ENCODE measurements around the gene GRIK3. TPM values are rescaled to one million over a fixed set of nuclear protein-coding genes. Genes with fewer than 3 reads are reported as not detected.

Gene GRIK3
- total RNA-seq, 1 experiment from 2014 or later: not detected

GRCh38 chr1:36789535-36789934, 244.8 kb downstream of the GRIK3 start:
- Histone ChIP-seq H4K20me1 (ENCODE audit: low read length) (no peaks in the 10 kb centered on the region), H3K79me2 (ENCODE audit: low read length) (no peaks in the 10 kb centered on the region), H3K9me3 (ENCODE audit: low read length) (no peaks in the 10 kb centered on the region), H2AFZ (ENCODE audit: low read length) (no peak overlapping the region), H3K4me3 (ENCODE audit: low read length) (no peak overlapping the region), H3K9ac (ENCODE audit: low read length) (no peak overlapping the region), H3K27ac (ENCODE audit: low read length) (no peak overlapping the region), H3K27me3 (ENCODE audit: low read length) (peaks cover 36% of the 10 kb centered on the region), H3K4me1 (ENCODE audit: insufficient read depth, low read length) (no peaks in the 10 kb centered on the region), H3K36me3 (ENCODE audit: low read depth, low read length) (no peaks in the 10 kb centered on the region), H3K4me2 (ENCODE audit: low read length) (no peak overlapping the region), H3F3A (ENCODE audit: low read length, unreplicated experiment) (no peaks in the 10 kb centered on the region), H3K9me2 (replicated peaks; ENCODE audit: low read length) (no peaks in the 10 kb centered on the region)
- ATAC-seq (no peak), DNase-seq (no peak)
- TF ChIP-seq, protein P1, sequence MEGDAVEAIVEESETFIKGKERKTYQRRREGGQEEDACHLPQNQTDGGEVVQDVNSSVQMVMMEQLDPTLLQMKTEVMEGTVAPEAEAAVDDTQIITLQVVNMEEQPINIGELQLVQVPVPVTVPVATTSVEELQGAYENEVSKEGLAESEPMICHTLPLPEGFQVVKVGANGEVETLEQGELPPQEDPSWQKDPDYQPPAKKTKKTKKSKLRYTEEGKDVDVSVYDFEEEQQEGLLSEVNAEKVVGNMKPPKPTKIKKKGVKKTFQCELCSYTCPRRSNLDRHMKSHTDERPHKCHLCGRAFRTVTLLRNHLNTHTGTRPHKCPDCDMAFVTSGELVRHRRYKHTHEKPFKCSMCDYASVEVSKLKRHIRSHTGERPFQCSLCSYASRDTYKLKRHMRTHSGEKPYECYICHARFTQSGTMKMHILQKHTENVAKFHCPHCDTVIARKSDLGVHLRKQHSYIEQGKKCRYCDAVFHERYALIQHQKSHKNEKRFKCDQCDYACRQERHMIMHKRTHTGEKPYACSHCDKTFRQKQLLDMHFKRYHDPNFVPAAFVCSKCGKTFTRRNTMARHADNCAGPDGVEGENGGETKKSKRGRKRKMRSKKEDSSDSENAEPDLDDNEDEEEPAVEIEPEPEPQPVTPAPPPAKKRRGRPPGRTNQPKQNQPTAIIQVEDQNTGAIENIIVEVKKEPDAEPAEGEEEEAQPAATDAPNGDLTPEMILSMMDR (conservative IDR thresholded peaks at IDR 0.05; ENCODE audit: low read depth, low read length): no peak
- no peak for TF ChIP-seq EZH2 (IDR thresholded peaks at IDR 0.05; ENCODE audit: low read length, unreplicated experiment)
- TF ChIP-seq EZH2phosphoT487 (IDR thresholded peaks at IDR 0.05; ENCODE audit: borderline replicate concordance, low read length): no peak
- intact Hi-C loops (cut with micrococcal nuclease): no loop called here
- no TSS peak for BruUV-seq (replicated peaks)
- POLR2A ChIA-PET (ENCODE audit: unreplicated experiment): no interaction called here
- CTCF ChIA-PET: no interaction called here

DNA sequence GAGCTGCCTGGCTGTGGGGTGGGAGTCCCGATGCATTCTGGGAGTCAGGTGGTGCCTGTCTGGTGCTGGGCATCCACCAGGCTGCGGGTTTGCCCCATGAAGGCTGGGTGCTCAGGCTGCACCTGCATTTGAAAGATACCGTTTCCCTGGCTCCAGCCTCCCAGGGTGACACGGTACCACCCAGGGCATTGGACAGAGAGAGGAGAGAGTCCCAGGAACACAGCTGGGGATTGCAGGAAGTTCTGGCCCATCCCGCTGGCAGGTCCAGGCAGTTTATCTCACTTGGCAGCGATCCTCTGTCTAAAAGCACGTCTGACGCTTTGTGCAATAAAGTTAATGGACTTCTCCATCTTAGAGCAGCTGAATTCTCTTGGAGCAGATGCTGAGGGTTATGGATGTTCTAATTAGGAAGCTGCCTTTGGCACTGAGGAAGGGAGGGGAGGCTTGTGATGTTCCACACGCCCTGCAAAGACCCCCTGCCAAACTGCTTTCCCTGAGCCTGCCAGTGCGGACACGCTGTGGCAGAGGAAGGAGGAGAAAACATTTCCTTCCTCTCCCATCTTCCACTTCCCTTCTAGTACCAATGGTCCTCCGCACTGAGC, 246.9 kb downstream of the GRIK3 start:
- CTCF ChIA-PET: no interaction called here

GRCh38 chr1:36786425-36786824, 247.9 kb downstream of the GRIK3 start:
- Histone ChIP-seq H3K4me1 (ENCODE audit: insufficient read depth, low read length) (no peaks in the 10 kb centered on the region), H3K27ac (ENCODE audit: low read length) (no peak overlapping the region), H3K9ac (ENCODE audit: low read length) (no peak overlapping the region), H3K9me3 (ENCODE audit: low read length) (no peaks in the 10 kb centered on the region), H3K27me3 (ENCODE audit: low read length) (peaks cover 56% of the 10 kb centered on the region), H4K20me1 (ENCODE audit: low read length) (no peaks in the 10 kb centered on the region), H3K36me3 (ENCODE audit: low read depth, low read length) (no peaks in the 10 kb centered on the region), H3K9me2 (replicated peaks; ENCODE audit: low read length) (no peaks in the 10 kb centered on the region), H3K79me2 (ENCODE audit: low read length) (no peaks in the 10 kb centered on the region), H3K4me3 (ENCODE audit: low read length) (no peak overlapping the region), H3K4me2 (ENCODE audit: low read length) (no peak overlapping the region), H2AFZ (ENCODE audit: low read length) (no peak overlapping the region), H3F3A (ENCODE audit: low read length, unreplicated experiment) (no peaks in the 10 kb centered on the region)
- ATAC-seq (no peak), DNase-seq (no peak)
- TF ChIP-seq, protein P1 (conservative IDR thresholded peaks at IDR 0.05; ENCODE audit: low read depth, low read length): no peak
- TF ChIP-seq EZH2 (IDR thresholded peaks at IDR 0.05; ENCODE audit: low read length, unreplicated experiment) (no peak), EZH2phosphoT487 (IDR thresholded peaks at IDR 0.05; ENCODE audit: borderline replicate concordance, low read length) (no peak)
- BruUV-seq (replicated peaks): no TSS peak
- ChIA-PET CTCF (no interaction called here), POLR2A (ENCODE audit: unreplicated experiment) (no interaction called here)
- intact Hi-C loops (cut with micrococcal nuclease): no loop called here

More for the DNA sequence above, 246.9 kb downstream of the GRIK3 start:
- ATAC-seq (no peak), DNase-seq (no peak)
- no peak overlapping the region for H3K4me2 ChIP-seq (ENCODE audit: low read length)
- H3K27me3 ChIP-seq (ENCODE audit: low read length): peaks cover 47% of the 10 kb centered on the region
- H3K27ac ChIP-seq (ENCODE audit: low read length): no peak overlapping the region
- TF ChIP-seq EZH2phosphoT487 (IDR thresholded peaks at IDR 0.05; ENCODE audit: borderline replicate concordance, low read length): no peak
- TF ChIP-seq EZH2 (IDR thresholded peaks at IDR 0.05; ENCODE audit: low read length, unreplicated experiment): no peak
- TF ChIP-seq, protein P1 (conservative IDR thresholded peaks at IDR 0.05; ENCODE audit: low read depth, low read length): no peak
- BruUV-seq (replicated peaks): no TSS peak
- no peak overlapping the region for H3K4me3 ChIP-seq (ENCODE audit: low read length)
- POLR2A ChIA-PET (ENCODE audit: unreplicated experiment): no interaction called here
- intact Hi-C loops (cut with micrococcal nuclease): no loop called here
- no peaks in the 10 kb centered on the region for H3K4me1 ChIP-seq (ENCODE audit: insufficient read depth, low read length)
- no peaks in the 10 kb centered on the region for H3K36me3 ChIP-seq (ENCODE audit: low read depth, low read length)
- H3K9ac ChIP-seq (ENCODE audit: low read length): no peak overlapping the region
- H3F3A ChIP-seq (ENCODE audit: low read length, unreplicated experiment): no peaks in the 10 kb centered on the region
- H3K9me2 ChIP-seq (replicated peaks; ENCODE audit: low read length): no peaks in the 10 kb centered on the region
- no peaks in the 10 kb centered on the region for H4K20me1 ChIP-seq (ENCODE audit: low read length)
- H3K9me3 ChIP-seq (ENCODE audit: low read length): no peaks in the 10 kb centered on the region
- no peak overlapping the region for H2AFZ ChIP-seq (ENCODE audit: low read length)
- H3K79me2 ChIP-seq (ENCODE audit: low read length): no peaks in the 10 kb centered on the region
